HG03095 (cell line): Measurements from ENCODE around the gene ARG2.

Experiments used
- ATAC-seq: cut with Tn5 transposase; IDR thresholded peaks from one replicate; pipeline ENCODE4 v1.9.1; 2021; ENCODE audit warnings: moderate library complexity; ENCODE audit not compliant: unreplicated experiment

Gene ARG2

GRCh38 chr14:67680121-67680602, 60.4 kb downstream of the ARG2 start:
- peak; percentile 98 for ATAC-seq

- no peak for ATAC-seq
Measured at GRCh38 chr14:67680941-67681340, 61.2 kb downstream of the ARG2 start.

GRCh38 chr14:67683842-67684241, 64.1 kb downstream of the ARG2 start:
- no peak for ATAC-seq

- ATAC-seq: no peak
Measured at GRCh38 chr14:67690011-67690410, 70.3 kb downstream of the ARG2 start.

GRCh38 chr14:67694791-67695393, 75.2 kb downstream of the ARG2 start:
- ATAC-seq: peak; percentile 82

GRCh38 chr14:67695394-67695949, 75.8 kb downstream of the ARG2 start, which contains the start of gene RDH11:
RDH11 (minus strand) TSS chr14:67695764; CDS start chr14:67695703, 61 bp downstream.
- ATAC-seq: peak; percentile 90

GRCh38 chr14:67697006-67697405, 77.3 kb downstream of the ARG2 start:
- ATAC-seq: no peak

- no peak for ATAC-seq
Measured at GRCh38 chr14:67698179-67698578, 78.5 kb downstream of the ARG2 start.
